GM19351 (cell line): Measurements from ENCODE around the gene ABCF2.

ENCODE experiments used
- ATAC-seq: cut with Tn5 transposase; IDR thresholded peaks from one replicate; pipeline ENCODE4 v1.9.1; 2021; ENCODE audit warnings: mild to moderate bottlenecking, moderate library complexity; ENCODE audit not compliant: unreplicated experiment

ABCF2 gene

GRCh38 chr7:151195616-151196450 is 31.2 kb downstream of the ABCF2 start:
- no peak for ATAC-seq

- ATAC-seq: no peak
Measured at GRCh38 chr7:151194188-151194587, 32.8 kb downstream of the ABCF2 start.

GRCh38 chr7:151193203-151193978 is 33.6 kb downstream of the ABCF2 start:
- no peak for ATAC-seq

GRCh38 chr7:151192002-151192539 is 34.9 kb downstream of the ABCF2 start:
- ATAC-seq: no peak

GRCh38 chr7:151191544-151191943 is 35.5 kb downstream of the ABCF2 start:
- no peak for ATAC-seq

- no peak for ATAC-seq
Measured at GRCh38 chr7:151189038-151189437, 38.0 kb downstream of the ABCF2 start.

- ATAC-seq: no peak
Measured at GRCh38 chr7:151188252-151188542, 38.8 kb downstream of the ABCF2 start.

- no peak for ATAC-seq
Measured at GRCh38 chr7:151187409-151188251, 39.4 kb downstream of the ABCF2 start.

GRCh38 chr7:151186640-151187408 is 40.2 kb downstream of the ABCF2 start, which contains the start of gene ASB10:
ASB10 (minus strand) TSS chr7:151187250; CDS start chr7:151187130, 120 bp downstream.
- ATAC-seq: no peak

- ATAC-seq: no peak
Measured at GRCh38 chr7:151185762-151186639, 41.0 kb downstream of the ABCF2 start.

GRCh38 chr7:151181011-151181431 is 46.0 kb downstream of the ABCF2 start:
- ATAC-seq: no peak

GRCh38 chr7:151179946-151180345 is 47.1 kb downstream of the ABCF2 start:
- ATAC-seq: no peak

GRCh38 chr7:151179287-151179860 is 47.6 kb downstream of the ABCF2 start:
- ATAC-seq: no peak

- ATAC-seq: no peak
Measured at GRCh38 chr7:151178831-151179230, 48.2 kb downstream of the ABCF2 start.

- no peak for ATAC-seq
Measured at GRCh38 chr7:151178236-151178635, 48.8 kb downstream of the ABCF2 start.

- ATAC-seq: no peak
Measured at GRCh38 chr7:151177310-151177709, 49.7 kb downstream of the ABCF2 start.

- no peak for ATAC-seq
Measured at GRCh38 chr7:151176401-151176800, 50.6 kb downstream of the ABCF2 start.

- ATAC-seq: no peak
Measured at GRCh38 chr7:151175793-151176311, 51.2 kb downstream of the ABCF2 start.
